ENCODE results near the gene IL12A.
A peak's percentile ranks its signal among the peaks of the same experiment; 100 is the strongest.

Gene IL12A

GRCh38 chr3:159988617-159989271 is at the start of gene IL12A:
TSS of gene IL12A (plus strand) at chr3:159988835.
- DNase-seq: peak; percentile 90

- no peak for DNase-seq
Observed at GRCh38 chr3:159941038-159942000, 47.3 kb upstream of the IL12A start.

DNA sequence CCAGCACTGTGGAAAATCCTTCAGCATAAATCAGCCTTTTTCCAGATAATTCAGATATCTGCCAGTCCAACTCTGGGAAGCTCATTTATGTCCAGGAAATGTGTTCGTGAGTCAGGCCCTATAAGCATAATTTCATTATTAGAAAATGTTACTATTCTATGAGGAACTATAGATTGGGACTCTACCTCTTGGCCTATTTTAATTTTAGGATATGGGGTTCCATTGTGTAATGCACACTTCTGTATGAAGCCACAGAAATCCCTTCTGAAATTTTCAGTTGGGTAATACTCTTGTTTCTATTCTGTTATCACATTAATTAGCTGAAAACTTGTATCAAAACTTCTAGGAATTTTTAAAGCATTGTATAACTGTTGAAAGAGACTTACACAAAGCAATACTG is 43.9 kb upstream of the IL12A start:
- no peak for DNase-seq

DNA sequence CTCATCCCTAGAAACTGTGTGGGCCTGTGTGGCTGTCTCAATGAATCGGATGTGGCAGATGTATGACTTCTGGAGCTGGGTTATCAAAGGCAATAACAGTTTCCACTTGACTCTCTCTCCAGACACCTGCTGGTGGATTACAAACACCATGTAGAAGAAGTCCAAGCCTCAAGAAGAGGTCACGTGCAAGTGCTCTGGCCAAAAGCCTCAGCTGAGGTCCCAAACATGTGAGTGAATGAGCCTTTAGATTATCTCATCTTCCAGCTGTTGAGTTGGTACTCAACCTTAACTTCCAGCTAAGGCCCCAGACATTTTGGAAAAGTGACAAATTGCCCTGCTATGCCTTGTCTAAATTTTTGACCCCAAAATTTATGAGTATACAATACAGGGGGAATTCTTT is 42.7 kb upstream of the IL12A start:
- no peak for DNase-seq

DNA sequence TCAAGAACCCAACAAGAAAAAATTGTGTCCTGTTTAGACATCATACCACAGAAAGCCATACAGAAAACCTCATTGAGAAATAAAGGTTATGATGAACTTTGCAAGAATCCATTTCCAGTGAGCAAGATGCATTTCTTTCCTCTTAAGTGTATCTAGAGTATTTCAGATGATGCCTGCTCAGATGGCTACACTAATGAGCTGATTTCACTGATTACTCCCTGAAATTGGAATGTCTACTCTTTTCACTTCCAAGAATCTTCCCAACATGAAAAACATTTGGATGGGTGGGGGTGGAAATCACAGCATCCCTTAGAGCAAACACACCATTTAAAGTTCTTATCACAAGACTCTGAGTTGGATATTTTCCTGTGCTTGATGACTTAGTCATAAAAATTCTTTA is 41.4 kb upstream of the IL12A start:
- no peak for DNase-seq

- DNase-seq: no peak
Observed at GRCh38 chr3:159948429-159949144, 40.0 kb upstream of the IL12A start.

DNA sequence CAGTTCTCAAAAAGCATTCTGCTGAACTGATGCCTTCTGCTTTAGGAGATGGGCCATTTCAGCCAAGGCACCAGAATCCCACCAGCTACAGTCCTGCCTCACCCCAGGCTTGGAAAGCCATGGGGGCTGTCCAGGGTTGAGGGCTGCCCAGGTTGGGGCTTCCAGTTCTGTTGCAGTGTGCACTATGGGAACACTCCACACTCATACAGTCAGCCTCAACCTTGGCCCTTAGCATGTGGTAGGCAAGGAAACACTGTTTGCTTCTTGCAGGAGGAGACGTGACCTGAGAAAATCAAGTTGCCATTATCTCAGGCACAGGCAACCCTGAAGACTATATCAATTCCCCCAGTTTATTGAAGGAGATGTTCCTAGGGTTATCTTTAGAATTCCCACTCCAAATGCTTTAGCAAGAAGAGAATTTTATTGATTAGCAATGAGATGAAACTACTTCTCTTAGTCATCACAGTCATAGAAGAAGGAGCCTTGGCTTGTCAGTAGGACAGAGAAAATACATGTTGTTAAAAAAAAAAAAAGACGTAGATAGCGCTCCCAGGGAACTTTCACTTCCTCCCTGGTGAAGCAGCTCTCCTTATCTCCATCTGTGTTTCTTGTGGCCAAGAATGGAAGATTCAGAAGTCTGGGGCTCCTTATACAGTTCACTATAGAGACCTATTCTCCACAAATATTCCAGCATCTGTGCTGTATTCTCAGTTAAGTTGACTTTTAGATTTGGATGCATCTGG is 38.3 kb upstream of the IL12A start:
- no peak for DNase-seq

DNA sequence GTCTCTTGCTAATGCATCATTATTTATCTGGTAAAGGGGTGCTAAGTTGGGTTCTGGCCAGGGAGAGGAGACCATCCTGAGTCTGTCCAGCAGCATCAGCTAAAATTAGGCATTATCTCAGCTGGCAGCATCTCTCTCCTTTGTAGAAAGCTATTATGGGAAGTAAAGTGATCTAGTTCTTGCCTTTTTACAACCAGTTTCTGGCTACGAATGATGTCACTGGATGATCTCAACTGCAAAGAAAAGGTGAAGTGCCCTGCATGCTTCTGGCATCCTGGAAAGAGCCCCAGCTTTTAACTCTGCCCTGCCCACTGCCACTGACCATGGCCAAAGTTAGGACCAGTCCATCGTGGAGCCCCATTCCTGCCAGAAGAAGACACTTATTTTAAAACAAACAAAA is 37.1 kb upstream of the IL12A start:
- DNase-seq: no peak

DNA sequence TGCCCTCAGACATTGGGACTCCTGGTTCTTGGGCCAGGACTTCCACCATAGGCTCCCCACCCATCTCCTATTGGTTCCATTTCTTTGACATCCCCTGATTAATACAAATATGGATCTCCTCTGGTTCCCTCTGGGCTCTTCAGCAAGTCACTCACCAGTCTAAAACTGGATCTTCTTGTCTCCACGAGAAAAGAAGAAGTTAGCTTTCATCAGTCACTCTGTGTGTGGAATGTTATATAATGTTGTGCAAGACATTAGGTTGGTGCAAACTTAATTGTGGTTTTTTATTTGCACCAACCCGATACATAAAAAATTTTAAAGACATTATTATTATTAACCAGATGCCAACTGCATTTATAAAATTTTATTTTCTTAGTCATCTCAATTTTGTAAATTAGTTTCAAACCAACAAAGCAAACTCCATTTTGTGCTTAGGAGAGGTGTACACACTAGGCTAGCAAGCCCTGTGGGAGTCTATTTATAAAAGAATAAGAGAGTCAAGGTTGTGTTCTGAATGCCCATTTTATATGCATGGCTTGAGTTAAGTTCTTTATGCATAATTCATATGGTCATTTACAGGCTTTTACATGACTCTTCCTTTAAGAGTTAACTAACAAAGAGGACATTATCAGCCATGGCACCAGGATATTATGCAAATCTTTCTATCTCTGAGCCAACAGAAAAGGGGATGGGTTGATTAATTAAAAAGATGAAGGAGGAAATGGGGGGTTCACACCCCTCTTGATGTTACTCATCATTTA is 35.1 kb upstream of the IL12A start:
- no peak for DNase-seq

DNA sequence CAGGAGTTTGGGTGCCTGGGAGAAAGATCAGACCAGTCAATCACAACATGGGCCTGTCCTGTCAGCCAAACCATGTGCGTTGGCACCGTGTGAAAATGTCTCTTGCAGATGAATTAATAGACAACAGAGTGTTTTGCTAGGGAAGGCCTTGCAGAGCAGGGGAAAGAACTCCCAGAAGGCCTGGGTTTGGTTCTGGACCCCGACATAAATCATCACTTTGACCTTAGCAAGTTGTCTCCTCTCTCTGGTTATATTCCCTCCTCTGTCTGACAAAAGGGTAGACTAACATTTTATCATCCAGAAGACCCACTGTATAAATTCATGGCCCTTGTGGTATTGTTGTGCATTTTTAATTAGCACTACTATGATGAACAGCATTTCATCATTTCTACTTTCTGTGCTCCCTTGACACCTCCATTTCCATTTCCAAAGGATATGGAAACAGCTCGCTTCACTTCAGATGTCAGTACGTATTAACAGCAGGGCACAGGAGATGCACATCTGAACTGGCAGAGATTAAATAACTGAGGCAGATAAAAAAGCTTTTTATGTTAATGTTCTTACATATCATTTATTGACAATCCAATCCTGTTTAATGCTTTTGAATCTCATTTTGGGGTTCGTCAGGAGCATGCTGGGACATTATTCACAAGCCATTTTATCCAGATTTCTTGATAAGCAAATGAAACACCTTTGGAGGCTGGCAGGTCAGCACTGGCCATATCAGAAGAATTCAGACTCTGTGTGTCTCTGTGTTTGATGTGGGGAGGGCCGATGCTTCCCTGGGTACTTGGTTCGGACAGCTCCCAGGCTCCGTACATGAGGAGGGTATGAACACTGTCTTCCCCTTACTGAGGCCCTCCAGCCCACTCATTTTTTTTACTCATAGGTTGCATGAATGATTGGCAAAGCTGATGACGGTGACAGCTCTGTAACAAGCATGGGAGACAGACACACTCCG is 28.2 kb upstream of the IL12A start:
- DNase-seq: peak; percentile 88

GRCh38 chr3:159964166-159964973 is 24.3 kb upstream of the IL12A start:
- DNase-seq: no peak

- no peak for DNase-seq
Observed at GRCh38 chr3:159971311-159971710, 17.3 kb upstream of the IL12A start.

DNA sequence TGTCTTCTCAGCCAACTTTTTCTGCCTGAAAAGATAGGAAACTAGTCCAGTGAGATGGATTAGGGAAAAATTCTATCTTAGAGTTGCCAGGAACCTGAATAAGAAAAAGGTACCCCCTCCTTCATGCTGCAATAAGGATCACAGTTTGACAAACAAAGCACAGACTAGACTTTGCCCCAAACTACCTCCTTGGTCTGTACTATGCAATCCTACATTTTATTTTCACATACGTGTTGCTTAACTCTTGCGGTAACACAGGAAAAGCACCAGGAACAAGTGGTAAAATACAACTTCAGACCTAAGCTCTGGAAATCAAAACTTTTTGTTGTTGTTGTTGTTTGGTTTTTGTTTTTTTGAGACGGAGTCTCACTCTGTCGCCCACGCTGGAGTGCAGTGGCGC is 11.3 kb upstream of the IL12A start:
- DNase-seq: no peak

DNA sequence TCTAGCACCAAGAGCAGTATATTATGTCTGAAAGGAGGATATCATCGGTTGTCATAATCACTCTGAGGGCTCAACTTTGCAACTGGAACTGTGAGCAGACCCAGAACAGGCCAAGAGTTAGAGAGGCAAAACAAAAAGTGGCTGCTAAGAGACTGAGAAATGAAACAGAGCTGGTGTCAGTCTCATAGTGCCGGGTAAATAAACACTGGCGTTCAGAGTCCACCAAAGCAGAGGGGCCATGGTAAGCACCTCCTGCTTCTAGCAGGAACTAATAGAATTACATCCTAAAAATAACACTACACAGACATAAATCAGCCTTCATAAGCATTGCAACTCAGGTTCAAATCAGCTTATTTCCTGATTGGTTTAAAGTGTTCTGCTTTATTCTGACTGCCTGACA is 10.3 kb upstream of the IL12A start:
- DNase-seq: no peak

- DNase-seq: no peak
Observed at GRCh38 chr3:159978918-159979703, 9.5 kb upstream of the IL12A start.

- DNase-seq: no peak
Observed at GRCh38 chr3:159982442-159982974, 6.1 kb upstream of the IL12A start.

GRCh38 chr3:159987291-159987711 is 1.3 kb upstream of the IL12A start:
- DNase-seq: peak; percentile 21

- DNase-seq: no peak
Observed at GRCh38 chr3:159989973-159990846, 1.6 kb downstream of the IL12A start.

Measured in eye (tissue), 1 donor.